HG03108 (cell line): ENCODE data around the gene C10orf67.
"Not testable (repeated sequence)": the region's sequence is repeated elsewhere in the genome, so short reads cannot be mapped to it uniquely, and the experiment has no call there.

Source experiments
- ATAC-seq: cut with Tn5 transposase; IDR thresholded peaks from one replicate; pipeline ENCODE4 v1.9.1; 2021; ENCODE audit warnings: moderate library complexity; ENCODE audit not compliant: unreplicated experiment

The C10orf67 gene

DNA sequence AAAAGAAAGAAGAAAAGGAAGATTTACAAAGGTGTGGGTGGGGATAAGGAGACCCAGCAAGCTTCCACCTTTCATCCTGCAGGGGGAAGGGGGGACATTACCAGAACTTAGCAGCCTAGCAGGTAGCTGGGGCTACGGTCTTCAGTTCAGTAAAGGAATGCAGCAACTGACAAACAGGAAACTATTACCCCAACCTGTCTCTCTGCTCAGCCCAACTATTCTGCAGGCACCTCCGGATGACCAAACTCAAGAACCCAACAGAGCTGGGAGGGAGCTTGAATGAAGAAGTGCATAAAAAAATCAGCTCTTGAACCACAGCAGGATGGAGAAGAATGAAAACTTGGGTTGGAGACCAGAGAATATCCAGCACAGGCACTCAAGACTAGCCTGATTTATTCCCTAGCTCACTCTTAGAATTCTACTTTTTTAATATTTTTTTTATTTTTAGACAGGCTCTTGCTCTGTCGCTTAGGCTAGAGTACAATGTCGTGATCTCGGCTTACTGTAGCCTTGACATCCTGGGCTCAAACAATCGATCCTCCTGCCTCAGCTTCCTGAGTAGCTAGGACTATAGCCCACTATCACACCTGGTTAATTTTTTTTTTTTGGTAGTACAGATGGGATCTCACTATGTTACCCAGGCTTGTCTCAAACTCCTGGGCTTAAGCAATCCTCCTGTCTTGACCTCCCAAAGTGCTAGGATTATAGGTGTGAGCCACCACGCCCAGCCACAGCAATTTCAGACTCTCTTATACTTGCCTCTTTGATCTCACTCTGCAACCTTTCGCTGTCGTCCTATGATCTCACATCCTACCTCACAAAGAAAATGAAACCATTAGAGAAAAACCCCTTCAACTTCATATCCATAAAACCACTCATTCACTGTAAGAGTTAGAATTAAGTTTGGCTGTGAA lies 18.5 kb upstream of the C10orf67 start:
- ATAC-seq, result peak; percentile 28

- ATAC-seq, result peak; percentile 52
These were observed 17.7 kb upstream of the C10orf67 start for GRCh38 chr10:23362069-23362830.

DNA sequence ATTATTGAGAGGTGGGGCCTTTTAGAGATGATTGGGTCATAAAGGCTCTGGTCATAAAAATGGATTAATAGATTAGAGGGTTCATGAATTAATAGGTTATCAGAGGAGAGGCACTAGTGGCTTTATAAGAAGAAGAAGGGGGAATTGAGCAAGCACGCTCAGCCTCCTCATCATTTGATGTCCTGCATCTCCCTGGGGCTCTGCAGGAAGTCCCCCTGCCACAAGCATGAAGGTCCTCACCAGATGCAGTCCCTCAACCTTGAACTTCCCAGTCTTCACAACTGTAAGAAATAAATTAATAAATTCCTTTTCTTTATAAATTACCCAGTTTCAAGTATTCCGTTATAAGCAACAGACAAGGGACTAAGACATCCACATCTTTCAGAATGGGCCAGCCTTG lies 17.1 kb upstream of the C10orf67 start:
- no peak for ATAC-seq

DNA sequence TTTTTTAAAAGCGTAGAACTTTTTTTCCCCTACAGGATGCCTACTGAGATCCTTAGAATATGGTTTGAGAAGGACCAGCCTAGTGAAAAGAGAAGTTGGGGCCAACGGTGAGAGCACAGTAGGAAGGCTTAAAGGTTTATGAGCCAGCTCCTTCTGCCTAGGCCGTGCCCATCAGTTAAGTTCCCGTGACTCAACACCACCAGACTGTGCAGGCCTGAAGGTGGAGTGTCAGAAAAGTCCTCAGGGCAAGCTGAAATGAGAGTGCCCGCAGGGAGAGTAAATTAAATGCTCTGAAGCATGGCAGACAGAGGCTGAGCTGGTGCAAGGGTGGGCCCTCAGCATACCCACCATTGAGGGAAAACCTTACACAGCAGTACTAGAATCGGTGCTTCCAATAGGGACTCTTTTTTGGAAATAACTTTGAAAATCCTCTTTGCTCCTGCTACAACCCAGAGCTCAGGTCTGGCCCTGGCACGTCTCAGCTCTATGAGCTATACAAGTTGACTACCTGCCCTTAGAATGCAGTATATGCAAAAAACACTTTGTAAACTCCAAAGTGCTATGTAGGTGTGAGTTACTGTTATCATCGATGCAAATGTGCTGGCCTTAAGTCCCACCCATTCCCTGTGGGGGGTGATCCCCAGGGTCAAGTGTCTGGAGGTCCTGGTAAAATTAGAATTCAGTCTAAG lies 15.2 kb upstream of the C10orf67 start:
- no peak for ATAC-seq

- no peak for ATAC-seq
These were observed 13.8 kb upstream of the C10orf67 start for GRCh38 chr10:23358357-23358756.

GRCh38 chr10:23354630-23355279 lies 10.2 kb upstream of the C10orf67 start:
- no peak for ATAC-seq

DNA sequence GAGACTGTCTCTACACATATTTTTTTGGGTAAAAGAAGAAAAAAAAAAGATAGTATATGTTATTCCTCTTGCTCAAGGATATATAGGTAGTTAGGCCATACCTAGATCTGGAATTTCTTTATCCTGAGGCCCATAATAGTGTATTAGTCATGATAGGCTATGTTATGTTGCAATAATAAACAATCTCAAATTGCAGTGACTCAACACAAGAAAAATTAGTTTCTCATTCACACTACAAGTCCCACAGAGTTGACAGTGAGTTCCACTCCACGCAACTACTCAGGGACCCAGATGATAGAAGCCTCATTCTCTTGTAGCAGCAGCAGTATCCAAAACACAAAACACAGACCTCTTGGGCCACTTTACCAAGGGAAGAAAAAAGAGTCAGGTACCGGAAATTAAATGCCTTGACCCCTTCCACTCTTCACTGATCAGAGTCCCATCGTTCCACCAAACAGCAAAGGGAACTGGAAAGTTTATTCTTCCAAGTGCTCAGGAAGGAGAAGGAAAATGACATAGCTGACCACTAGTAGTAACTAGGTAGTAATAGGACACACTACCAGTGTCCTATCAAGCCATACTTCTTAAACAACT lies 7.4 kb upstream of the C10orf67 start:
- ATAC-seq, result no peak

GRCh38 chr10:23350706-23351105 lies 6.1 kb upstream of the C10orf67 start:
- ATAC-seq, result not testable (repeated sequence)

GRCh38 chr10:23345861-23346260 lies 1.3 kb upstream of the C10orf67 start:
- ATAC-seq, result no peak

GRCh38 chr10:23343591-23344240 lies 881 bp downstream of the C10orf67 start:
- no peak for ATAC-seq

GRCh38 chr10:23342213-23342884 lies 2.2 kb downstream of the C10orf67 start:
- ATAC-seq, result no peak

DNA sequence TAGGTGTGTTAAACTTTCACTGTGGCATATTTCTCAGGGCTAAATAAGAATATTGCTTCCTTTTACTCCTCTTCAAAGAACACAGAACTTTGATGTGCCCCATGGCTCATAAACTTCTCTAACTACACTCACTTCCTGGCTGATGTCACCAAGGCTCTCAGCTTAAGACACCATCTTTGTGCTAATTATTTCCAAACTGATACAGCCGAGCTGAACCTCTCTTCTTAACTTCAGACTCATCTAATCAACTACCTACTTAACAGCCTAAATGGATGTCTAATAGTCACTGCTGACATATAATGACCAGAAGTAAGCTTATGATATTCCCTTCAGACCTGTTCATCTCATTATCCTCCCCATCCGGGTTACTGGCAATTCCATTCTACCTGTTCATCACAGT lies 3.6 kb downstream of the C10orf67 start:
- no peak for ATAC-seq

GRCh38 chr10:23340354-23340753 lies 4.2 kb downstream of the C10orf67 start:
- ATAC-seq, result no peak

- ATAC-seq, result no peak
These were observed 5.7 kb downstream of the C10orf67 start for GRCh38 chr10:23338886-23339285.

GRCh38 chr10:23338155-23338828 lies 6.3 kb downstream of the C10orf67 start:
- ATAC-seq, result no peak

DNA sequence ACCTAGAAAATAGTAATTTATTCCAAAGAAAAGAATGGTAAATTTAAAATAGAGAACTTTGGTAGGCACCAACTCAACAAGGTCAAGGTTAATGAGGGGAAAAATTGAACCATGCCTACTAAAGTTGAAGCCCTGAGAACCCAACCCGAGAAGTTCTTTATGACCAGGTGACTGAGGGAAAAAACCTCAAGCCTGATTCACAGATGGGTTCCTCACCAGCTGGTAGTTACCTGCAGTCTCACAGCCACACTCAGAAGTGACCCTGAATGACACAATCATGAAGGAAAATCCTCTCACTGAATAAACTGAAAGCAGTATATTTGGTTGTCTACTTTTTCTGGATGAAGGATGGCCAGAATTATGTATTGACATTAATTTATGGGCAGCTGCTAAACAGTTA lies 7.0 kb downstream of the C10orf67 start:
- no peak for ATAC-seq

- ATAC-seq, result no peak
These were observed 12.9 kb downstream of the C10orf67 start for GRCh38 chr10:23331567-23332301.

- no peak for ATAC-seq
These were observed 13.6 kb downstream of the C10orf67 start for GRCh38 chr10:23330948-23331347.
